Stimulated activated CD8-positive, alpha-beta memory T cell treated with anti-CD3 and anti-CD28 coated beads, Interleukin-15, amount 100 ng/mL, for 48 hours (primary cell): Measurements from ENCODE around the gene LTN1.
"Not testable (repeated sequence)": the region's sequence is repeated elsewhere in the genome, so short reads cannot be mapped to it uniquely, and the experiment has no call there.

Source experiments
- DNase-seq, 2 donors: peaks; one replicate each; pipeline ENCODE4 v3.0.0-alpha.2; 2020; ENCODE audit warnings: low read depth in 2 of 2

The LTN1 gene, protein sequence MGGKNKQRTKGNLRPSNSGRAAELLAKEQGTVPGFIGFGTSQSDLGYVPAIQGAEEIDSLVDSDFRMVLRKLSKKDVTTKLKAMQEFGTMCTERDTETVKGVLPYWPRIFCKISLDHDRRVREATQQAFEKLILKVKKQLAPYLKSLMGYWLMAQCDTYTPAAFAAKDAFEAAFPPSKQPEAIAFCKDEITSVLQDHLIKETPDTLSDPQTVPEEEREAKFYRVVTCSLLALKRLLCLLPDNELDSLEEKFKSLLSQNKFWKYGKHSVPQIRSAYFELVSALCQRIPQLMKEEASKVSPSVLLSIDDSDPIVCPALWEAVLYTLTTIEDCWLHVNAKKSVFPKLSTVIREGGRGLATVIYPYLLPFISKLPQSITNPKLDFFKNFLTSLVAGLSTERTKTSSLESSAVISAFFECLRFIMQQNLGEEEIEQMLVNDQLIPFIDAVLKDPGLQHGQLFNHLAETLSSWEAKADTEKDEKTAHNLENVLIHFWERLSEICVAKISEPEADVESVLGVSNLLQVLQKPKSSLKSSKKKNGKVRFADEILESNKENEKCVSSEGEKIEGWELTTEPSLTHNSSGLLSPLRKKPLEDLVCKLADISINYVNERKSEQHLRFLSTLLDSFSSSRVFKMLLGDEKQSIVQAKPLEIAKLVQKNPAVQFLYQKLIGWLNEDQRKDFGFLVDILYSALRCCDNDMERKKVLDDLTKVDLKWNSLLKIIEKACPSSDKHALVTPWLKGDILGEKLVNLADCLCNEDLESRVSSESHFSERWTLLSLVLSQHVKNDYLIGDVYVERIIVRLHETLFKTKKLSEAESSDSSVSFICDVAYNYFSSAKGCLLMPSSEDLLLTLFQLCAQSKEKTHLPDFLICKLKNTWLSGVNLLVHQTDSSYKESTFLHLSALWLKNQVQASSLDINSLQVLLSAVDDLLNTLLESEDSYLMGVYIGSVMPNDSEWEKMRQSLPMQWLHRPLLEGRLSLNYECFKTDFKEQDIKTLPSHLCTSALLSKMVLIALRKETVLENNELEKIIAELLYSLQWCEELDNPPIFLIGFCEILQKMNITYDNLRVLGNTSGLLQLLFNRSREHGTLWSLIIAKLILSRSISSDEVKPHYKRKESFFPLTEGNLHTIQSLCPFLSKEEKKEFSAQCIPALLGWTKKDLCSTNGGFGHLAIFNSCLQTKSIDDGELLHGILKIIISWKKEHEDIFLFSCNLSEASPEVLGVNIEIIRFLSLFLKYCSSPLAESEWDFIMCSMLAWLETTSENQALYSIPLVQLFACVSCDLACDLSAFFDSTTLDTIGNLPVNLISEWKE (N-terminal part only)

DNA sequence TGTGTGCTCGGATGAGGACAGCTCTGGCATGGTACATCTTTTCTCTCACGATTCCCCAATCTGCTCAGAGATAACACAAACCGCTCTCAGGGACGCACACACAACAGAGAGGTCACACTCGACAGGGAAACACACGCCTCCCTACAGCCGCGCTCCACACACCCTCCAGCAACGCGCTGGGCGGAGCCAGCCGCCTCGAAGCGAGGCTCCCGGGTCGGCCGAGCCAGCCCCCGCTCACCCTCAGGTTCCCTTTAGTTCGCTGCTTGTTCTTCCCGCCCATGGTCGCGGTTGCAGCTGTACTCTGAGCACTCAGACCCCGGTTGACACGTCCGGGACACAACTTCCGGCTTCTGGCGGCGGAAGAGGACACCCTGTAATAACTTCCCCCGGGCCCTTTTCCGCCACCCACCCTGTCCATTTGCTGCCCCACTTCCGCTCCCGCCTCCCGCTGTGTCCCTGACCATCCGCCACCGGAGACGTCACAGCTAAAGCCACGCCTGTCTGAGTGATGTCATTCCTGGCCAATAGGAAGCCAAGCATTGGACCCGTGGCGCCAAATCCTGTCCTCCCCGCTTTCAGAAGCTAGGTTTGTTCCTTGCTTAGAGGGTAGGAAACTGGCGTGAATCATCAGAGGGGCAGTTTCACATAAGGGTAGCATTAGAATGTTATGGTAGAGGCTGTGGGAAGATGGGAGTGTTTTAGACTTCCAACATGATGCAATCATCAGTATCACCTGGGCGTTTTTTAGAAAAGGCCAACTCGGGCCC lies at the start of gene LTN1:
Gene LTN1, minus strand, starts transcription at position 352 of the 767 bp plus-strand sequence. Its CDS starts 72 bp downstream, at position 280.
- peak; percentile 98 to 99 for DNase-seq

DNA sequence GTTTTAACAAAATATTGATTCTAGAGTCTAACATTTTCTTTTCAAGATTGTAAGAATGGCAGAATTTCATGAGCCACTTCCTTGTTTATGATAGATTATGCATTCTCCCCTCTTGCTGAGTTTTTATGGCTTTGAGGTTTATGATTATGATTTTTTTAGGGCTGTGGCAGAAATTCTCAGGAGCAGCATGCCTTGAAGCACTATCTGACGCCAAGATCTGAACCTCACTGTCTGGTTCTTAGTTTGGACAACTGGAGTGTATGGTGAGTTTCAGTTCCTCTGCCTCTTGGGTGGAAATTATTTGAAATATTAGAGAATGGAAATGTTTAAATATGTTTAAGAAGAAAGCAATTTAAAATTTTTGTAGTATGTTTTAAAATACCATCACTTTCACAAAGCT lies 42.0 kb upstream of the LTN1 start:
- no peak for DNase-seq

DNA sequence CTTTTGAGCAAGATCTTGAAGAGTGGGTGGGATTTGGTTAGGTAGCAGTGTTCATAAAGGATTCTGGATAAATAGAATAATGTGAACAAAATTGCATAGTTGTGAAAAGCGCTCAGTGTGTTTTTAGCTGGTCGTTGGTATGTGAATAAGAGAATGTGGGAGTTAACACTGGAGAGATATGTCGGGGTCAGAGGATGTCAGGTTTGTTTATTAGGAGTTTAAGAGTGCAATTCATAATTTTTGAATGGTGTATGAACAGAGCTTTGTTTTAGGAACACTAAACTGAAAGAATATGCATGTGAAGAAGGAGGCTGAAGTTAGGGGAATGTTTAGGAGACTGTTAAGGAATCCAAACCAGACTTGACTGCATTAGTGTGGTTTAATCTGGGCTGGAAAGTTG lies 41.2 kb upstream of the LTN1 start:
- no peak for DNase-seq

DNA sequence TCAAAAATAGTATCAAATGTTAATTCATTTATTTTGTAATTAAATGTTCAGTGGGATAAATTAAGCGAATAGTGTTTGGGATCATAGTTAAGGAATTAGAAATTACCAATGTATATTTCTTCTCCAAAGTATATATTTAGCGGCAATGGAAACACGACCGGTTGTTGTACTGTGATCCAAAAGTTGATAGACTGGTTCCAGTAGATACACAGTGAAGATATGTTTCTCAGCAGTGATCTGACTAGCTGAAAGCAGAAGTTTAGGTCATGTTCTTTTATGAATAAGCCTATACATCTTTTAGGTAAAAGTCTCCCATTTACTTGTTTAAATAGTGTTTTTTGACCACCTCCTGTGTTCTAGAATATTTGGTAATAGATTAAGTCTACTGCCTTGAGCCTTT lies 40.6 kb upstream of the LTN1 start:
- no peak for DNase-seq

DNA sequence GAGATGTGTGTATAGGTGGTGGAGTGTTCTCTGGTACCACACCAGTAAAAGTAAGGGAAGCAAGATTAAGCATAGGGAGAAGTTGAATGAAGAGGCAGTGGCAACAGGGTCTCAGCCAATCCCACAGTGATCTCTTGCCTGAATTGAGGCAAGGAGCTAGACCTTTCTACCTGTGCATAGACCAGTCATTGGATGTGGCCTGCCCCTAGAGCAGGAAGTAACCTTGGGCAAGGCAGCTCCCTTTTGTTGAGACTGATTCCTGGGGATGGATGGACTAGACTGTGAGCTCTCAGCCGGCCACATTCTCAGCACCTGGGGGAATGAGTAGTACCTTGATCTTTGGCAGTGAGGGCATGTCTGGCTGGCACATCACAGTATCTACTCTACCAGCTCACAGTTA lies 38.2 kb upstream of the LTN1 start:
- no peak for DNase-seq

DNA sequence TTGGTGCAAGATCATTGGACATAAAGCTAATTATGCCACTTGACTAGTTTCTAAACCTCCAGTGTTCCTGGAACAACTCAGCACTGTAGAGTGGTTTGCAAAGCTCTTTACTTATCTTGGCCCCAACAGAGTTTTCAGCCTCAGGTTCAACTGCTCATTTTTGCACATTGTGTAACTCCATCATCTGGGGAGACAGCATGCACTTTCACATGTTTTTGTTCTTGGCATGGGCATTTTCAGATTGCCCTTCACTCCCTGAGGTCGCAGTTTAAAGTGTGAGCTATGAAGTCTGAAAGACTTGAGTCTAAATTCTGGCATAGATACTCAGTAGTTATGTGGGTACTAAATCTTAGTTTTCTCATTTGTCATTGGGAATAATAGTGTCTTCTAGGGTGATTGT lies 36.8 kb upstream of the LTN1 start:
- no peak for DNase-seq

DNA sequence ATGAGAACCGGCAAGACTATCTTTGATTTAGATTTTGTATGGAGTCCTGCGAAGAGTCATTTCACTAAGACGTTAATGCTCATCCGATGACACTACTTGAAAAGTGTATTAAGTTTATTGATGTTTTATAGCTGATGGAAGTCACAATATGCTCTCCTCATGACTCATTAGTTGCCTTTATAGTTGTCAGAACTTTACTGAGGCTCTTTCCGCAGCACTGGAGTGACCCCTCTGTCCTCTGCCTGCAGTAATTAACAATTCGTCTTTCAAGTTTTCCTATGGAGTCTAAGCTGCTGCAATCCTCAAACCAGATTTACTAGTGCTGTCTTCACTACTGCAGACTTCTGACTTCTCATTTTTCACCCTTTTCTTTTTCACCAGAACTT lies 32.6 kb upstream of the LTN1 start:
- DNase-seq: no peak

DNA sequence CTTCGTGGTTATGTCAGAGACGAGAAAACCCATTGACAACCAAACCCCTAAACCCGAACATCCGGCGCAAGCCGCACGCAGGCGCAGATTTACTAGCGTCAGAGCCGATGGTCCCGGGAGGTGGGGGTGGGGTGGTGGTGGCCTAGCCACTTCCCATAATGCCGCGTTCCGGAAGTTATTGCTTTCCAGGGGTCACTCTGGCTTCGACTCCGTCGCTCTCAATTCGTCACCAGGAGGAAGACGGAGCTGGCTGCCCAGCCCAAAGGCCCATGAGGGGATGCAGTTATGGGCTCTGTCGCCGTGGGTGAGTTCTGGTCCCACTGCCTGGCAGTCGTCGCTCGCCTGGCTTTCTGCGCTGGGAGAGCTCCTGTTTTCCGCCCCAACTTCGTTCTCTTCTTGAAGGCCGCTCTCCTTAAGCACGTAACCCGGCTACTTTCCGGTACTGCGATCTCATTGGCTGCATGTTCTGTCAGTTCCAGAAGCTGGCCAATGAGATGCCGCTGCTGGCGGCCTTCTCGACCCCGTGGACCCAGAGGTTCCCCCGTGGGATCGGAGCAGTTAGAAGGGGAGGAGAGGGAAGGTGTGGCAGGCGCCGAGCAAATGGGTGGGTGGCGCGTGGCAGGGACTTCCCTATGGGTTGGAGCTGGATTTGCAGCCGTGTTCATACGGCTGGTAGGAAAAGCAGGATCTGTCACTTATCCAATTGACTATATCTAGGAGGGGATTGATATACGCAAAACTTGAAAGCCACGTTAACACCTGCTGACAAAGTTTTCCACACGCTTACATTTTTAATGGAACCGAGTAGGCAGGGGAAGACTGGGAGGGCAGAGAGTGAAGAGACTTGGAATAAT lies 32.0 kb upstream of the LTN1 start, which contains the start of gene USP16:
Gene USP16, plus strand, starts transcription at position 195 of the 854 bp plus-strand sequence. CDS start 3,246 bp downstream, outside the sequence.
- peak; percentile 88 to 92 for DNase-seq

DNA sequence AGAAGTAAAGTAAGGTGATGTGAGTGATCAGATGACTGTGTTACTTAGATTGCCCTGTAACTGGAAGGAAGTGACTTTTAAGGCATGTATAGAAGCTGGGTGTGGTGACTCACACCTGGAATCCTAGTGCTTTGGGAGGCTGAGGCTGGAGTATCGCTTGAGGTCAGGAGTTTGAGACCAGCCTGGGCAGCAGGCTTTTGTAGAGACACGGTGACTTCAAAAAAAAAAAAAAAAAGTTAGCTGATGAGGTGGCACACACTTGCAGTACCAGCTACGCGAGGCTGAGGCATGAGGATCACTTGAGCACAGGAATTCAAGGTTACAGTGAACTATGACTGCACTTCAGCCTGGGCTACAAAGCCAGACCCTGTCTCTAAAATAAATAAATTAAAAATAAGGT lies 29.5 kb upstream of the LTN1 start:
- DNase-seq: no peak

DNA sequence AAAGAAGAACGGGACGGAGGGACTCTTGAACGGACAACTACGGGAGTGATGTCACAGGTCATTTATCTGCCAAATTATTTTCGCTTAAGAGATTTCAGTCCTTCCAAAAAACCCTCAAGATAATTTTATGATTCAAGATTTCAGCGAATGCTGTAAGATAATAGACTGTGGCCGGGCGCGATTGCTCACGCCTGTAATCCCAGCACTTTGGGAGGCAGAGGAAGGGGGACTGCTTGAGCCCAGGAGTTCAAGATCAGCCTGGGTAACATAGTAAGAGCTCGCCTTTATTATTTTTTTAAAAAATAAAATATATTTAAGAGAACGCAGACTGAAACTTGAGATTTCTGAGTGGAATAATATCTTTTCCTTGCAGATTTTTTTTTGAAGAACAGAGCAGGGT lies 25.9 kb upstream of the LTN1 start:
- DNase-seq: no peak

DNA sequence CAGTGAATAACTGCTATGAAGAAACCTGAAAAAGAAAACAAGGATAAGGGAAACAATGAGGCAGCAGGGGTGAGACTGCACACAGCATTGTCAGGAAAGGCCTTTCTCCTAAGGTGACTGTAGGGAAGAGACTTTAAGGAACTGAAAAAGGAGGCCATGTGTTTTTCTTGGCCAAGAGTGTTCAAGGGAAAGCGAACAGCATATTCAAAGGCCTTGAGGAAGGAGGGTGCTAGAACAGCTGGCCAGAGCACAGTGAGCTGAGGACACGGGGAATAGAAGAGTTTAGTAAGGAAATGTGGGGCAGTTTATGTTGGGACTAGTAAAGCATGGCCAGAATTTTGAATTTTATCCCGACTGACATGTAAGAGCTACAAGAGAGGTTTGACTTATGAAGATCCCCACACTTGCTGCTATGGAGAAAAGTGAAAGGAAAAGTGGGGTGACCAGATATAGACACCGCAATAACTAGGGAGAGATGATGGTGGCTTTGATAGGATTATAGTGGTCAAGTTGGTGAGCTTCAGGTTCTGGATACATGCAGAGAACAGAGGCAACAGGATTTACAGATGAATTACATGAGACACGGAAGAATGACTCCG lies 25.1 kb upstream of the LTN1 start:
- DNase-seq: no peak

DNA sequence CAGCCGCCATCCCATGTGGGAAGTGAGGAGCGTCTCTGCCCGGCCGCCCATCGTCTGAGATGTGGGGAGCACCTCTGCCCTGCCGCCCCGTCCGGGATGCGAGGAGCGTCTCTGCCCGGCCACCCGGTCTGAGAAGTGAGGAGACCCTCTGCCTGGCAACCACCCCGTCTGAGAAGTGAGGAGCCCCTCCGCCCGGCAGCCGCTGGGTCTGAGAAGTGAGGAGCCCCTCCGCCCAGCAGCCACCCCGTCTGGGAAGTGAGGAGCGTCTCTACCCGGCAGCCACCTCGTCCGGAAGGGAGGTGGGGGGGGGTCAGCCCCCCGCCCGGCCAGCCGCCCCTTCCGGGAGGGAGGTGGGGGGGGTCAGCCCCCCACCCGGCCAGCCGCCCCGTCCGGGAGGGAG lies 18.6 kb upstream of the LTN1 start:
- DNase-seq: not testable (repeated sequence)

DNA sequence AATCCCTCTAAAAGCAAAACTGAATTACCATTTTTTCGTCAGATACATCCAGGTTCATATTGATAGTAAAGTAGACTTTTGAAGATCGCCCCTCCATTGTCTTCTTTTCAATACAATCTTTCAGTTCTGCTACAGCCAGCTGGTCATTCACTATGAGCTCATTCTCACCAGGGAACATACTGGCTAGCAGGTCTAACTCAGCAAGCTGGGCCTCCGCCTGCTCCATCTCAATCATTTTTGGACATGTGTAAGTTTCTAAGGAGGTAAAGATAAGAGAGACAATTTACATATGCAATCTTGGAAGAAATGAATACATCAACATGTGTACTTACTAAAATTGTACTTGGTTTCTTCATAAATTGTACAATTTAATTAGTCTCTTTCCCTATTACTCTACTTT lies 15.7 kb upstream of the LTN1 start:
- DNase-seq: no peak

DNA sequence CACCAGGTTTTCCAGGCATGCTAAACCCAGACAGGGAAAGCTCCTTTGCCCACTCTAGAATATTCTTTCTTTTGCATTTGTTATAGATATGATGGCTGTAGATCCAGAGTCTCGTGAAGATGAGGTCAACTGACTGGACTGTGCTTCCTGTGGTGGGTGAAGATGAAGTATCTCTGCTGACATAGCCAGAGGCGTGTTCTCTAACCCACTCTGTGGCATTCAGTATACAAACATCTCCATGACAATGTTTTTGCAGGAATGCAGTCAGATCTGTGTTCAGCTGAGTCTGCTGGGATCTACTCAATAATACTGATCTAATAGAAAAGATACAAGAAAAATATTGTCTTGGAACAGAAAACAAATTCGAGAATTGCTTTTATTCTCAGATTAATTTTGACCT lies 15.1 kb upstream of the LTN1 start:
- no peak for DNase-seq

DNA sequence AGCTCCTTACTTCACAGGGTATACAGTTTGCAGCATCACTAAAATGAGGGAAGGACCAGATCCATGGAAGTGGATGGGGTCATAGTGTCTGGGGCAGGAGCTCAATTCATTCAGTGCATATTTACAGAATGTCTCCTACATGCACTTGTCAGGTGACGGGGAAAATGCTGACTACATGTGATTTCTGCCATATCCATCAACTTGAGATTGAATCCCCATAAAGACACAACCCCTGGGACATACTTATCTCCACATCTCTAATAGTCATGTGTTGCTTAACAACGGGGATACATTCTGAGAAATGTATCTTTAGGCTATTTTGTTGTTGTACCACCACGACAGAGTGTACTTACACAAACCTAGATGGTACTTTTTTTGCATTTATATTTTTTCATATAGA lies 14.5 kb upstream of the LTN1 start:
- no peak for DNase-seq

DNA sequence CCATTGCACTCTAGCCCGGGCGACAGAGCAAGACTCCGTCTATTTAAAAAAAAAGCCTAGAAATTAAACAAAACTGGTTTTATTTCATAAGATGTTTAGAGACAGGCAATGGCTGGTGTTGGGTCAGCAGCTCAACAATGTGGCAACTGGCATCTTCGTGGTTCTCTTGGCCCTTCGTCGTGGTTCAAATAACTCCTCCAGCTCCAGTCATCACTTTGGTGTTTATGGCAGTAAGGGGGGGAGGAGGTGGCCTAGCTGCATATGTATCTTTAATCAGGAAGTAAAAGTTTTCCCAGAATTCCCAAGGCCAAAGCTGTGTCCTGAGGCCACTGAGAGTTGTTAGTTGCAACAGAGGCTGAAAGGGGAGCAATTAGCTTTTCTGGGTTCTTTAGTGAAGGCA lies 13.0 kb upstream of the LTN1 start:
- DNase-seq: no peak

DNA sequence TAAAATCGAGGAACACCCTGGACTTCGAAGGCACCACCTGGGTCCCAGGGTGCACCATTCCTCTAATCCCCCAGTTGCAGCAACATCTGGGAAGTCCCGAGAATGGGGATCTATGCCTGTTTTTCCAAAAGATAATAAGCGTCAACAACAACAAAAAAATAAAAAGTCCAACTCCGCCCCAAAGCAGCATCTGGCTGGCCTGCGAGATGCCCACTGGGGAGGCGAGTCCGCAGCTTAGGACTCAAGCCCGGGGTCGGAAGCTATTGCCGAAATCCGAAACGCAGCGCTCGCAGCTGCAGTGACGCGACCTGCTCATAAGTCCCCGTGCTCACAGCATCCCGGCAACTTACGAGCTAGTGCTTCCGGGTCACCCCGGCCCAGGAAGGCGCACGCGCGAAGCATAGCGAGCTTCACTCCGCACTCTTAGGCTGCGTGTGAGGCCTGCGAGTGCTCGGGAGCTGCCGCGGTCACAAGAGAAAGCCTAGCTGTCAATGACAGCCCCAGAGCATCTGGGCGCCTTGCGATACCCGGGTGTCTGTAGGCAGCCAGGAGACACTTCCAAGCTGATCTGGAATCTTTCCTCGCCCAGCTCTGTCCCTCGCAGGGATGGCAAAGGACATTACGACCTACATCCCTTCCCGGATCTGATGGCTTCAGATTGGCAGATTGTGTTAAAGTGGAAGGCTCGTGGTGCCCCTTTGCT lies 9.9 kb upstream of the LTN1 start:
- peak; percentile 86 to 91 for DNase-seq

DNA sequence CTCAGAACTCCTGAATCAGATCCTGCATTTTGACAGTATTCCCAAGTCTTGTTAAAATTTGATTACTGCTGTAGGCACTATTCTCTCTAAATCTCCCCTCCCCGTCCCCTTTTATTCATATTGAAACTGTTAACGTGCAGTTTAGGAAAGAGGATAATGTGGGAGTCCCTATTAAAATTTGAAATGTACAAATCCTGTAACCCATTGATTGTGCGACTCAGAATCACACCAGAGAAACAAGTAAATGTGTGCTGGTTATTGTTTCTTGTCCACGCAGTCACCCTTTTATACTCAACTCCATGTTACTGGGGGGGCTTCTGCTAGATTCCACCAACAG lies 584 bp upstream of the LTN1 start:
- no peak for DNase-seq

DNA sequence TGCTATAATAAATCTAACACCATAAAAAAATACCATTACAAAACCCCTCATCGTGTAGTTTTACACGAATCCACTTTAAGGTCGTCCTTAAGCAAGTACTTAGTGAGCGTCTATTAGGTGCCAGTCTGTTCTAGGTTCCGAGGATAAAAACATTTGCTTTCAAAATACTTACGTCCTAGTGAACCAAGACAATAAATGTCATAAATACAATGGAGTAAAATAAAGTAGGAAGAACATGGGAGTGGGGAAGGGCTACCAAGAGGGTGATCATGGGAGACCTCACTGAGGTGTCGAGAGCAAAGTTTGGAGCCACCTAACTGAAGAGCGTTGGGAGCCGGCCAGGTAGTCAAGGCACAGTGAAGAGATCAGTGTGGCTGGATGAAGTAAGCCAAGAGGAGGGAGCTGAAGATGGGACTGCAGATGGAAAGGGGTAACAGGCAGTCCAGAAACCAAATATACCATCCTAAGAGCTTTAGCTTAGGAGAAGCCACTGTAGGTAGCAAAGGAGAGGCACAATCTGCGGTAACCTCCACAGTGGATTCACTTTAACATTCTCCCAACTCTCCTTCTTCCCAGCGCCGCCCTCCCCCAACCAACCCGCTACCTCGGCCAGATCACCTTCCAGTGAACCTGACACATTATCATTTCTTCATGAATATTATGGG lies 684 bp downstream of the LTN1 start:
- no peak for DNase-seq
